Keratinocyte (primary cell): ENCODE data around the gene SSTR5.

Experiments
- CTCF ChIP-seq, 3 experiments: IDR thresholded peaks in 1 of 3; conservative IDR thresholded peaks in 1 of 3; optimal IDR thresholded peaks in 1 of 3; 2 replicates in 2 of 3; 3 replicates in 1 of 3; pipeline versions ENCODE3 to v1.5.1; 2011; ENCODE audit warnings: low read length in 3 of 3, mild to moderate bottlenecking in 3 of 3, moderate library complexity in 2 of 3, control low read depth in 1 of 3, inconsistent platforms in 1 of 3; ENCODE audit not compliant: insufficient read depth in 2 of 3; ENCODE audit errors: extremely low read depth in 1 of 3
- EZH2 ChIP-seq: IDR thresholded peaks from one replicate; pipeline ENCODE4 v1.6.1; 2012; ENCODE audit warnings: inconsistent platforms, mild to moderate bottlenecking, low read length, moderate library complexity

DNA sequence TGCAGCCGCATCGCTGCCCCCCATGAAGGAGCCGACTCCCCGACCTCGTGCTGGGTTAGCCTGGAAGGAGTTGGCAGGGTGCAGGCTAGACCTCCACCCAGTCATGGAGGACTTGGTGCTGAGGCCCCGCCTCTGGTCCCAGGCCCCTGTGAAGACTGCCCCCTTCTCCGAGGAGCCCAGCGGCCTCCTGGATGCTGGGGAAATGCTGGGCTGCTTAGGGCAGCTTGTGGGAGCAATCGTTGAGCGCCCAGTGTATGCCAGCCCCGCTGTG is 1.8 kb downstream of the SSTR5 start:
- TF ChIP-seq CTCF (optimal IDR thresholded peaks at IDR 0.05 in 1 of 3, IDR thresholded peaks at IDR 0.05 in 1 of 3, conservative IDR thresholded peaks at IDR 0.05 in 1 of 3; ENCODE audit: extremely low read depth in 1 of 3, insufficient read depth in 2 of 3, low read length in 3 of 3) (no peak), EZH2 (no peak)
